Ovary (tissue), 9 donors: Measurements from ENCODE around the gene PARD3B. TPM values are rescaled to one million over a fixed set of nuclear protein-coding genes. Genes with fewer than 3 reads are reported as not detected.
A peak's percentile ranks its signal among the peaks of the same experiment; 100 is the strongest.

ENCODE experiments used
- DNase-seq, 5 donors: peaks; one replicate each; pipeline ENCODE4 v3.0.0-alpha.2; 2019 to 2020
- H3K27ac ChIP-seq, 2 donors: fragments of 200-600 bp; one replicate each; pipeline versions ENCODE4 v1.5.1 to v1.8.0; 2019 to 2022
- H3K27me3 ChIP-seq: fragments of 200-600 bp; one replicate; pipeline ENCODE4 v1.8.0; 2022
- H3K36me3 ChIP-seq: fragments of 200-600 bp; sonication (generic); one replicate; pipeline ENCODE4 v1.5.1; 2019
- H3K4me1 ChIP-seq: one replicate; pipeline ENCODE4 v1.8.1; 2013; ENCODE audit warnings: mild to moderate bottlenecking, moderate library complexity; ENCODE audit not compliant: insufficient read depth
- H3K4me3 ChIP-seq: fragments of 200-600 bp; sonication (generic); one replicate; pipeline ENCODE4 v1.5.1; 2017
- H3K9me3 ChIP-seq, 2 donors: fragments of 200-600 bp in 1 of 2; sonication (generic) in 1 of 2; one replicate each; pipeline versions ENCODE4 v1.5.1 to v1.8.1; 2013 to 2019; ENCODE audit warnings: mild to moderate bottlenecking in 1 of 2, moderate library complexity in 1 of 2
- CTCF ChIP-seq, 3 donors: fragments of 450-650 bp in 2 of 3; fragments of 200-600 bp in 1 of 3; IDR thresholded peaks; one replicate each; pipeline versions ENCODE4 v1.5.1 to v1.8.0; 2016 to 2022; ENCODE audit warnings: antibody characterized with exemption in 3 of 3, mild to moderate bottlenecking in 1 of 3
- EP300 ChIP-seq: sonication (generic); formaldehyde crosslinking; IDR thresholded peaks from one replicate; pipeline ENCODE4 v1.6.1; 2017; ENCODE audit warnings: antibody characterized with exemption
- POLR2A ChIP-seq: fragments of 450-650 bp; IDR thresholded peaks from one replicate; pipeline ENCODE4 v1.6.1; 2017; ENCODE audit warnings: antibody characterized with exemption, mild to moderate bottlenecking, moderate library complexity
- WGBS, 3 donors: extraction: QIAGEN DNeasy Blood & Tissue Kit in 1 of 3; methylation state at CpG; one replicate each; pipeline versions ENCODE4 v1.1.5 to v1.1.7; 2013 to 2017; 5-methylcytosine and 5-hydroxymethylcytosine counted together
- intact Hi-C, 4 donors: fragments of 100-400 bp; cut with DNase I; formaldehyde crosslinking; loops; one replicate each; pipeline versions ENCODE4 v1.11.0 to v1.15.1; 2022 to 2023
- polyA plus RNA-seq, 2 donors: library from polyadenylated mRNA; stranded (reverse); fragments of 200-250 nt in 1 of 2; fragments of 350-450 nt in 1 of 2; fragmentation: Illumina TruSeq in 1 of 2; extraction: RNeasy Lipid Tissue Mini Kit (QIAGEN cat#74804) in 1 of 2; gene quantifications; one replicate each; pipeline ENCODE4 v1.2.3, GENCODE V29; 2013 to 2014
- total RNA-seq, 7 donors: library from RNA; depleted of rRNA in 2 of 7; stranded (reverse); fragments of >200 nt in 2 of 7; fragmentation: NEBNext Ultra II Directional in 3 of 7; extraction: Animal tissue kit (Norgen Biotek cat#: 25700) in 3 of 7; gene quantifications; one replicate each; pipeline versions ENCODE4 v1.1.0 to v1.2.4, GENCODE V29; 2016 to 2023
- donor health status: DM: no; HTN: no; CAD: no; lungs with moderate emphysema.
- donor health status: DM: no; HTN: no; CAD: no.
- donor health status: Bipolar disorder and iron deficiency.
- donor health status: DM: yes; HTN: yes; CAD: no.
- donor health status: DM: no; HTN: no; CAD: no.
- donor health status: DM: yes; HTN: yes; CAD: no.

Gene PARD3B
- total and polyA plus RNA-seq, 9 donors = 8.2 to 46.6 (median 28.7) TPM

GRCh38 chr2:205177546-205177945 lies 632.3 kb downstream of the PARD3B start:
- H3K36me3 ChIP-seq = no peaks in the 10 kb centered on the region
- no peak overlapping the region for H3K4me3 ChIP-seq
- H3K27ac ChIP-seq = no peak overlapping the region
- H3K27me3 ChIP-seq = no peaks in the 10 kb centered on the region
- H3K4me1 ChIP-seq = no peaks in the 10 kb centered on the region
- TF ChIP-seq CTCF (IDR thresholded peaks at IDR 0.05) = no peak
- TF ChIP-seq EP300 = no peak
- TF ChIP-seq POLR2A = no peak
- no peaks in the 10 kb centered on the region for H3K9me3 ChIP-seq
- intact Hi-C loops = no loop called here
- no peak for DNase-seq

GRCh38 chr2:205180730-205181129 lies 635.5 kb downstream of the PARD3B start:
- intact Hi-C loops = no loop called here
- 29 to 50% (median 40%) methylated on average over 3 of the region's 3 CpGs for WGBS, 3 donors
- Histone ChIP-seq H3K27me3 (no peaks in the 10 kb centered on the region), H3K27ac (no peak overlapping the region), H3K4me3 (no peak overlapping the region), H3K4me1 (no peaks in the 10 kb centered on the region), H3K9me3 (no peaks in the 10 kb centered on the region), H3K36me3 (no peaks in the 10 kb centered on the region)
- TF ChIP-seq POLR2A (no peak), EP300 (no peak), CTCF (IDR thresholded peaks at IDR 0.05) (no peak)
- DNase-seq = no peak

- Histone ChIP-seq H3K36me3 (no peaks in the 10 kb centered on the region), H3K4me1 (no peaks in the 10 kb centered on the region), H3K9me3 (no peaks in the 10 kb centered on the region), H3K4me3 (no peak overlapping the region), H3K27me3 (no peaks in the 10 kb centered on the region), H3K27ac (no peak overlapping the region)
- WGBS, 3 donors = 88 to 92% (median 90%) methylated on average over 6 of the region's 6 CpGs
- no peak for DNase-seq
- intact Hi-C loops = no loop called here
- no peak for TF ChIP-seq EP300
- no peak for TF ChIP-seq CTCF (IDR thresholded peaks at IDR 0.05)
- TF ChIP-seq POLR2A = no peak
Measured at GRCh38 chr2:205187731-205188130, 642.5 kb downstream of the PARD3B start.

GRCh38 chr2:205188239-205189138 lies 643.2 kb downstream of the PARD3B start:
- no peaks in the 10 kb centered on the region for H3K36me3 ChIP-seq
- H3K4me1 ChIP-seq = no peaks in the 10 kb centered on the region
- H3K27ac ChIP-seq = no peak overlapping the region
- H3K27me3 ChIP-seq = no peaks in the 10 kb centered on the region
- intact Hi-C loops = no loop called here
- 70 to 75% (median 74%) methylated on average over 9 of the region's 9 CpGs for WGBS, 3 donors
- no peaks in the 10 kb centered on the region for H3K9me3 ChIP-seq
- TF ChIP-seq POLR2A = no peak
- no peak for TF ChIP-seq CTCF (IDR thresholded peaks at IDR 0.05)
- TF ChIP-seq EP300 = no peak
- peak; percentile 64 to 87 (median 83) for DNase-seq
- no peak overlapping the region for H3K4me3 ChIP-seq
